ENCODE measurements around the gene FBXW5. TPM values are rescaled to one million over a fixed set of nuclear protein-coding genes. Genes with fewer than 3 reads are reported as not detected.

The FBXW5 gene
- total and polyA plus RNA-seq, 9 of the 15 experiments (the other 6 are each of a cell fraction or from before 2014, with no cell fraction given), result 0.21 to 128 (median 37.0) TPM

GRCh38 chr9:136978073-136978864 is 33.7 kb upstream of the FBXW5 start (continued):
- TF ChIP-seq CLOCK (CRISPR knock-in tag; IDR thresholded peaks at IDR 0.05; ENCODE audit: borderline replicate concordance) (no peak), VEZF1 (CRISPR knock-in tag; IDR thresholded peaks at IDR 0.05) (peak; percentile 81), BRD9 (IDR thresholded peaks at IDR 0.05; ENCODE audit: low read depth, partially characterized antibody) (no peak), PHF21A (IDR thresholded peaks at IDR 0.05; ENCODE audit: borderline replicate concordance, low read depth) (peak; percentile 97), E2F8 (IDR thresholded peaks at IDR 0.05; ENCODE audit: low read depth, partially characterized antibody) (peak; percentile 28), U2AF1 (optimal IDR thresholded peaks at IDR 0.05; ENCODE audit: low read depth, low read length) (peak; percentile 10), ZNF785 (CRISPR knock-in tag; IDR thresholded peaks at IDR 0.05) (no peak), ARID4B (CRISPR knock-in tag; IDR thresholded peaks at IDR 0.05) (no peak), RCOR1 (IDR thresholded peaks at IDR 0.05; ENCODE audit: borderline replicate concordance in 1 of 2, low read depth in 2 of 2, low read length in 2 of 2) (peak in 1 of 2 experiments; percentile 63; a peak in 1 of 4 replicates), ZBTB12 (CRISPR knock-in tag; IDR thresholded peaks at IDR 0.05) (no peak), SMAD1 (IDR thresholded peaks at IDR 0.05; ENCODE audit: low read depth, low read length, partially characterized antibody) (no peak), SIN3A (IDR thresholded peaks at IDR 0.05; ENCODE audit: borderline replicate concordance in 2 of 2, control insufficient read depth in 1 of 2, low read depth in 2 of 2, low read length in 2 of 2) (peak in 1 of 2 experiments; percentile 19; a peak in 1 of 4 replicates)

All from K562 (cell line).